Activated T-cell treated with anti-CD3 and anti-CD28 coated beads, Interleukin-2, amount 50 U/mL, for 1 hour (primary cell): Measurements from ENCODE around the gene TBCD.
A peak's percentile ranks its signal among the peaks of the same experiment; 100 is the strongest.

Source experiments
- DNase-seq: peaks from one replicate; pipeline ENCODE4 v3.0.0-alpha.2; 2020

Gene TBCD

GRCh38 chr17:82889496-82890338, 137.9 kb downstream of the TBCD start:
- no peak for DNase-seq

- DNase-seq = no peak
Measured at GRCh38 chr17:82890339-82890730, 138.5 kb downstream of the TBCD start.

GRCh38 chr17:82890926-82891678, 139.2 kb downstream of the TBCD start:
- DNase-seq = no peak

GRCh38 chr17:82891911-82892310, 140.0 kb downstream of the TBCD start:
- no peak for DNase-seq

- DNase-seq = peak; percentile 78
Measured at GRCh38 chr17:82892899-82893565, 141.2 kb downstream of the TBCD start.

- DNase-seq = peak; percentile 38
Measured at GRCh38 chr17:82893779-82894178, 141.9 kb downstream of the TBCD start.

GRCh38 chr17:82894389-82894788, 142.5 kb downstream of the TBCD start:
- DNase-seq = no peak

- DNase-seq = no peak
Measured at GRCh38 chr17:82895087-82895486, 143.2 kb downstream of the TBCD start.

- no peak for DNase-seq
Measured at GRCh38 chr17:82896071-82897000, 144.5 kb downstream of the TBCD start.

GRCh38 chr17:82897514-82898249, 145.8 kb downstream of the TBCD start:
- no peak for DNase-seq

GRCh38 chr17:82898976-82899514, 147.2 kb downstream of the TBCD start:
- no peak for DNase-seq

GRCh38 chr17:82899941-82900340, 148.1 kb downstream of the TBCD start:
- no peak for DNase-seq

- no peak for DNase-seq
Measured at GRCh38 chr17:82900741-82901140, 148.9 kb downstream of the TBCD start.

- no peak for DNase-seq
Measured at GRCh38 chr17:82901356-82901755, 149.5 kb downstream of the TBCD start.

GRCh38 chr17:82901856-82902255, 150.0 kb downstream of the TBCD start:
- DNase-seq = no peak

- DNase-seq = no peak
Measured at GRCh38 chr17:82902972-82903874, 151.4 kb downstream of the TBCD start.

GRCh38 chr17:82905130-82905529, 153.3 kb downstream of the TBCD start:
- DNase-seq = no peak

GRCh38 chr17:82907797-82908542, 156.1 kb downstream of the TBCD start:
- DNase-seq = no peak

GRCh38 chr17:82908543-82909160, 156.8 kb downstream of the TBCD start:
- no peak for DNase-seq
